Neural cell (in vitro differentiated cells): ENCODE measurements around the gene MTNR1B. TPM values are rescaled to one million over a fixed set of nuclear protein-coding genes. Genes with fewer than 3 reads are reported as not detected.

ENCODE experiments used
- H2AFZ ChIP-seq: fragments of 200-600, 300-800 bp; sonication (generic), shearing (Covaris generic); 2 replicates; pipeline ENCODE4 v1.6.0; 2014; ENCODE audit warnings: low read depth, mild to moderate bottlenecking, antibody characterized with exemption, low read length, moderate library complexity
- H3F3A ChIP-seq: fragments of 200-600 bp; shearing (Covaris generic); 2 replicates; pipeline ENCODE4 v1.6.1; 2016; ENCODE audit warnings: mild to moderate bottlenecking, moderate library complexity, mixed read lengths, antibody characterized with exemption, low read length; ENCODE audit not compliant: insufficient read depth, poor library complexity, severe bottlenecking
- H3K27ac ChIP-seq: fragments of 200-600, 300-800 bp; sonication (generic), shearing (Covaris generic); 2 replicates; pipeline ENCODE4 v1.5.1; 2014; ENCODE audit warnings: mild to moderate bottlenecking, low read length, moderate library complexity
- H3K27me3 ChIP-seq: fragments of 300-800, 200-600 bp; sonication (generic), shearing (Covaris generic); 2 replicates; pipeline ENCODE4 v1.6.0; 2014; ENCODE audit warnings: mild to moderate bottlenecking, low read depth, low read length, moderate library complexity; ENCODE audit not compliant: insufficient read depth
- H3K36me3 ChIP-seq: fragments of 300-800, 200-600 bp; sonication (generic), shearing (Covaris generic); 2 replicates; pipeline ENCODE4 v1.5.1; 2014; ENCODE audit warnings: mild to moderate bottlenecking, antibody characterized with exemption, low read length, moderate library complexity; ENCODE audit not compliant: insufficient read depth
- H3K4me2 ChIP-seq: fragments of 300-800, 200-600 bp; sonication (generic), shearing (Covaris generic); 2 replicates; pipeline ENCODE4 v1.6.0; 2014; ENCODE audit warnings: mild to moderate bottlenecking, low read length
- H3K4me3 ChIP-seq: fragments of 300-800, 200-600 bp; sonication (generic), shearing (Covaris generic); 2 replicates; pipeline ENCODE4 v1.5.1; 2014; ENCODE audit warnings: mild to moderate bottlenecking, low read length, moderate library complexity
- H3K79me2 ChIP-seq: fragments of 200-600 bp; shearing (Covaris generic); replicated peaks from 2 replicates; pipeline ENCODE4 v1.6.0; 2014; ENCODE audit warnings: mild to moderate bottlenecking, low read length, moderate library complexity; ENCODE audit not compliant: insufficient read depth
- H3K9ac ChIP-seq: fragments of 300-800, 200-600 bp; sonication (generic), shearing (Covaris generic); 2 replicates; pipeline ENCODE4 v1.6.1; 2016; ENCODE audit warnings: mild to moderate bottlenecking, low read length, mixed read lengths
- H3K9me2 ChIP-seq: fragments of 200-600 bp; shearing (Covaris generic); 2 replicates; pipeline ENCODE4 v1.6.1; 2016; ENCODE audit warnings: mild to moderate bottlenecking, low read length, mixed read lengths; ENCODE audit not compliant: insufficient read depth
- H3K9me3 ChIP-seq: fragments of 200-600, 300-800 bp; sonication (generic), shearing (Covaris generic); 2 replicates; pipeline ENCODE4 v1.6.1; 2016; ENCODE audit warnings: mild to moderate bottlenecking, mixed run types, low read length, moderate library complexity, mixed read lengths
- H4K20me1 ChIP-seq: fragments of 200-600 bp; shearing (Covaris generic); 2 replicates; pipeline ENCODE4 v1.6.1; 2016; ENCODE audit warnings: mild to moderate bottlenecking, mixed run types; ENCODE audit not compliant: insufficient read depth
- CTCF ChIP-seq: fragments of 450-650 bp; IDR thresholded peaks from 2 replicates; pipeline ENCODE4 v1.5.1; 2014; ENCODE audit warnings: antibody characterized with exemption, mild to moderate bottlenecking, moderate library complexity; ENCODE audit not compliant: poor library complexity, severe bottlenecking
- EP300 ChIP-seq: fragments of 450-650 bp; conservative IDR thresholded peaks from 2 replicates; pipeline ENCODE4 v1.6.1; 2014; ENCODE audit warnings: antibody characterized with exemption, mild to moderate bottlenecking, moderate library complexity; ENCODE audit not compliant: poor library complexity, severe bottlenecking
- EZH2 ChIP-seq: fragments of 200-600, 300-800 bp; shearing (Covaris generic), sonication (generic); IDR thresholded peaks from 2 replicates; pipeline ENCODE4 v1.6.1; 2014; ENCODE audit warnings: antibody characterized with exemption, low read length, borderline replicate concordance, mild to moderate bottlenecking; ENCODE audit not compliant: insufficient read depth, poor library complexity, severe bottlenecking
- MXI1 ChIP-seq: fragments of 450-650 bp; conservative IDR thresholded peaks from 2 replicates; pipeline ENCODE4 v1.6.1; 2014; ENCODE audit warnings: antibody characterized with exemption, mild to moderate bottlenecking; ENCODE audit not compliant: poor library complexity, severe bottlenecking
- POLR2AphosphoS5 ChIP-seq: IDR thresholded peaks from 2 replicates; pipeline ENCODE4 v1.6.1; 2012
- RAD21 ChIP-seq: fragments of 450-650 bp; conservative IDR thresholded peaks from 2 replicates; pipeline ENCODE4 v1.6.1; 2014; ENCODE audit warnings: antibody characterized with exemption, mild to moderate bottlenecking, moderate library complexity
- REST ChIP-seq: IDR thresholded peaks from 2 replicates; pipeline ENCODE4 v1.6.1; 2012; ENCODE audit warnings: borderline replicate concordance
- SMC3 ChIP-seq: fragments of 450-650 bp; conservative IDR thresholded peaks from 2 replicates; pipeline ENCODE4 v1.6.1; 2014; ENCODE audit warnings: antibody characterized with exemption, mild to moderate bottlenecking, moderate library complexity; ENCODE audit not compliant: poor library complexity
- TAF1 ChIP-seq: IDR thresholded peaks from 2 replicates; pipeline ENCODE4 v1.6.1; 2012; ENCODE audit warnings: low read depth
- polyA plus RNA-seq: library from polyadenylated mRNA; depleted of rRNA; stranded (reverse); fragments of >200 nt; gene quantifications from 2 replicates; pipeline ENCODE4 v1.2.3, GENCODE V29; 2014

The MTNR1B gene
- polyA plus RNA-seq, 1 donor from 2014 or later: not detected

- Histone ChIP-seq H3K27me3 (no peaks in the 10 kb centered on the region), H4K20me1 (no peaks in the 10 kb centered on the region), H3K9me3 (no peaks in the 10 kb centered on the region), H3K27ac (no peak overlapping the region), H3F3A (no peaks in the 10 kb centered on the region), H3K4me2 (no peak overlapping the region), H3K9me2 (no peaks in the 10 kb centered on the region), H3K79me2 (no peaks in the 10 kb centered on the region), H2AFZ (no peak overlapping the region), H3K36me3 (no peaks in the 10 kb centered on the region), H3K9ac (no peak overlapping the region), H3K4me3 (no peak overlapping the region)
- no peak for TF ChIP-seq POLR2AphosphoS5
- no peak for TF ChIP-seq MXI1
Observed at GRCh38 chr11:92981508-92982043, 12.1 kb downstream of the MTNR1B start.

GRCh38 chr11:92986585-92986984 is 17.1 kb downstream of the MTNR1B start:
- Histone ChIP-seq H3F3A (no peaks in the 10 kb centered on the region), H3K36me3 (no peaks in the 10 kb centered on the region), H4K20me1 (no peaks in the 10 kb centered on the region), H3K27ac (no peak overlapping the region), H3K9me2 (no peaks in the 10 kb centered on the region), H3K4me2 (no peak overlapping the region), H3K27me3 (no peaks in the 10 kb centered on the region), H2AFZ (no peak overlapping the region), H3K4me3 (no peak overlapping the region), H3K79me2 (no peaks in the 10 kb centered on the region), H3K9me3 (no peaks in the 10 kb centered on the region), H3K9ac (no peak overlapping the region)
- no peak for TF ChIP-seq RAD21
- TF ChIP-seq EZH2: no peak
- TF ChIP-seq MXI1: no peak
- no peak for TF ChIP-seq CTCF

- Histone ChIP-seq H3K36me3 (no peaks in the 10 kb centered on the region), H3K9ac (no peak overlapping the region)
- no peak for TF ChIP-seq CTCF
- no peak for TF ChIP-seq REST
- TF ChIP-seq EP300: no peak
- no peak for TF ChIP-seq TAF1
- TF ChIP-seq MXI1: no peak
- TF ChIP-seq RAD21: no peak
- TF ChIP-seq EZH2: no peak
- no peak for TF ChIP-seq POLR2AphosphoS5
- TF ChIP-seq SMC3: no peak
Observed at GRCh38 chr11:92993004-92993403, 23.6 kb downstream of the MTNR1B start.

More at GRCh38 chr11:92993004-92993403, 23.6 kb downstream of the MTNR1B start:
- Histone ChIP-seq H3K9me3 (no peaks in the 10 kb centered on the region), H3K9me2 (no peaks in the 10 kb centered on the region), H3K4me3 (no peak overlapping the region), H3F3A (no peaks in the 10 kb centered on the region), H3K27ac (no peak overlapping the region), H3K27me3 (no peaks in the 10 kb centered on the region), H3K4me2 (no peak overlapping the region), H3K79me2 (no peaks in the 10 kb centered on the region), H2AFZ (no peak overlapping the region), H4K20me1 (no peaks in the 10 kb centered on the region)
